GM18909 (cell line): Measurements from ENCODE around the gene MOCOS.

Experiments
- ATAC-seq: cut with Tn5 transposase; IDR thresholded peaks from one replicate; pipeline ENCODE4 v1.9.1; 2021; ENCODE audit warnings: mild to moderate bottlenecking; ENCODE audit not compliant: unreplicated experiment, poor library complexity

MOCOS gene

GRCh38 chr18:36177913-36178312 is 9.4 kb upstream of the MOCOS start:
- no peak for ATAC-seq

- no peak for ATAC-seq
Observed at GRCh38 chr18:36179562-36180355, 7.5 kb upstream of the MOCOS start.

GRCh38 chr18:36181441-36181840 is 5.9 kb upstream of the MOCOS start:
- ATAC-seq, result no peak

- no peak for ATAC-seq
Observed at GRCh38 chr18:36181898-36182506, 5.3 kb upstream of the MOCOS start.

GRCh38 chr18:36183033-36183432 is 4.3 kb upstream of the MOCOS start:
- ATAC-seq, result no peak

- no peak for ATAC-seq
Observed at GRCh38 chr18:36183987-36184386, 3.3 kb upstream of the MOCOS start.

GRCh38 chr18:36185157-36185556 is 2.1 kb upstream of the MOCOS start:
- no peak for ATAC-seq

GRCh38 chr18:36185901-36186460 is 1.3 kb upstream of the MOCOS start:
- ATAC-seq, result no peak

GRCh38 chr18:36186461-36187192 is 670 bp upstream of the MOCOS start:
- ATAC-seq, result peak; percentile 3

GRCh38 chr18:36187826-36188721 is 777 bp downstream of the MOCOS start:
- ATAC-seq, result no peak

GRCh38 chr18:36188916-36189315 is 1.6 kb downstream of the MOCOS start:
- no peak for ATAC-seq

GRCh38 chr18:36189486-36189885 is 2.2 kb downstream of the MOCOS start:
- no peak for ATAC-seq

GRCh38 chr18:36191286-36191685 is 4.0 kb downstream of the MOCOS start:
- no peak for ATAC-seq

- no peak for ATAC-seq
Observed at GRCh38 chr18:36191711-36192110, 4.4 kb downstream of the MOCOS start.

- ATAC-seq, result no peak
Observed at GRCh38 chr18:36194600-36195315, 7.5 kb downstream of the MOCOS start.

GRCh38 chr18:36195427-36196122 is 8.3 kb downstream of the MOCOS start:
- no peak for ATAC-seq

GRCh38 chr18:36196238-36196995 is 9.1 kb downstream of the MOCOS start:
- no peak for ATAC-seq

- ATAC-seq, result no peak
Observed at GRCh38 chr18:36197511-36198166, 10.3 kb downstream of the MOCOS start.
